HG02588 (cell line): ENCODE data around the gene ADSL.

Experiments
- ATAC-seq: cut with Tn5 transposase; IDR thresholded peaks from one replicate; pipeline ENCODE4 v1.9.1; 2021; ENCODE audit warnings: mild to moderate bottlenecking, moderate library complexity; ENCODE audit not compliant: unreplicated experiment

Gene ADSL

DNA sequence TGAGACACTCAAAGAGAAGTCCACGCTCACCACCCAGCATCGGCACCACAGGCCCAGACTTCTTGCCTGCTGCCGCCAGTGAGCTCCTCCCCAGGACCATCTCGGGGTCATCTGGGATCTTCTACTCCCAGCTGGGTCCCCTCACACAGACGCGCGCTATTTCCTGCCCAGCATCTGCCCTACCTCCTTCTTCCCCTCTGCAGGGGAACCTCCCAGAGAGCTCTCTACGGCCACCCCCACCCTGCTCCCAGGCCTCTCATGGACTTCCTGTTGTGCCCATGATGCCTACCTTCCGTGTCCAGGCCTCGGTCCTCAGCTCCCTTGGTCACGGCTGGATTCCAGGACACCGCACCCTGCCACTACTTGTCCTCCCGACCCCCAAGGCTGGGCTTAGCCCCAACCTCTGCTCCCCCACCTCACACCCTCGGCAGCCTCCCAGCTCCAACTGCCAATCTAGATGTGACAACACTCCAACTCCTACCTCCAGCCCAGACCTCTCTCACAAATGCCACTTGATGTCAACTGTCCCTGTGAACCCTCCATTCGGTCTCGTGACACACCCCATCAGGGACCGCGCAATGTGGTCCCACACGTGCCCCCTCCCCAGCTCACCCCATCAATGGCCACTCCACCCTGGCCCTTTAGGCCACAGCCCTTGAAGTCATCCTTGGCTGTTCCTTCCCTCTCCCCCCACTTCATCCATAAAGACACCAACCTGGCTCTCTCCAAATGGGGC lies 69.4 kb downstream of the ADSL start:
- no peak for ATAC-seq

DNA sequence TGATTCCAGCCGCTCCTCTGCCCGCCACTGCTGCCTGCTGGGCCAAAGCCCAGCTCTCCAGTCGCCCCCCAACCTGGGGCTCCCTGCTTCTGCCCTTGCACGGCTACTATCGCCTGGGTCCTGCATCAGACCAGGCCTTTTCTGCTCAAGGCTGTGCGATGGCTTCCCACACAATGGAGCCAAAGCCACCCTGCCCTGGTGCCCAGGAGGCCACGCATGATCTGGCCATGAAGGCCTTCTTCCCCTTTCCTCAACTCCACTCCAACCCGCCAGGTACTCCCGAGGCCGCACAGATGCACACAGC lies 69.9 kb downstream of the ADSL start:
- no peak for ATAC-seq

DNA sequence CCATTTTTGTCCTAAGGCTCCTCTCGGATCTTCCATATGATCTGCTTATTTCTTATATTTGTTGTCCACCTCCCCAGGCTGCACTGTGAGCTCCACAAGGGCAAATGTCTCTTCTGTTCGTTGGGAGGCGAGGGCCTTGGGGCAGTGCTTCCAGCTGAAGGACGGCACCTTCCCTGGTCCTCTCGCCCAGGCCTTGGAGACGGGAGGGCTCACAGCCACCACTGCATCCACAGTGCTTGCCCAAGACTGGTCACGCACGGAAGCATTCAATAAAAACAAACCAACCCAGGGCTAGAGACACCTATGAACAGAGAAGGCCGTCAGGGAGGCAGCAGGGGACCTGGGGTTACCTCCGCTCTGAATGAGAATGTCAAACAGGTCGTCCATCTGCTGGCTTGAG lies 70.3 kb downstream of the ADSL start:
- ATAC-seq: no peak

DNA sequence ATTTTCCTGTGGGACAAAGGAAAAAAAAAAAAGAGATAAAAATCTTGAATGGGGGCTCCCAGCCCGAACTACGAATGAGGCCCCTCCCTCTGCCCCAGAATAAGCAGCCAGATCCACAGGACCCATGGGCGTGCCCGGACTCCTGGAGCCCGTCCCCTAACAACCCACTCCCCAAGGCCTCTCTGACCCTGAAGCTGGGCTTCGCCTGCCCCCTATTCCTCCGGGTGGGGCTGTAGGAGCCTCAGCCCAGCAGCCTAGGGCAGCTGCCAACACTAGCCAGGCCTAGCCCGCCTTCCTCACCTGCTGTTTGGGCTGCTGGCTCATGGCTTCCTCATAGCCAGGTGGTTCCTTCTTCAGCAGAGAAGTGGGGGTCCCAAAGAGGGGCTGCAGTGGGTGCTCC lies 70.7 kb downstream of the ADSL start:
- ATAC-seq: no peak

DNA sequence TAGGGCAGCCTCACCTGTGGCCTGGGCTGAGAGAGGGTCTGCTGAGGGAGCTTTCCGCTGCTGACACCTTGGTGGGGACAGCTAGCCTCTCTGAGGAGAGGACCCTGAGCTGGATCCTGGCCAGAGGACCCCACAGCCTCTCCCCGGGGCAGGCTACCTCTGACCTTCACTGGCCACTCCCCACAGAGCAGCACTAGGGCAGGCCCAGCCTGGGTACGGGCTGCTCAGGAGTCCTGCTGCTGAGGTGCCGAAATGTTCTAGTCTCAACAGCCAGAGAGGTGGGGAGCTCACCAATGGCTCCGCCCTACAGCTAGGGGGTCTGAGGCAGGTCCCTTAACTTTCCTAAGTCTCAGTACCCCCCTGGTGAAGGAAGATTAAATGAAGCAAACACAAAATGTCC lies 71.6 kb downstream of the ADSL start:
- no peak for ATAC-seq

DNA sequence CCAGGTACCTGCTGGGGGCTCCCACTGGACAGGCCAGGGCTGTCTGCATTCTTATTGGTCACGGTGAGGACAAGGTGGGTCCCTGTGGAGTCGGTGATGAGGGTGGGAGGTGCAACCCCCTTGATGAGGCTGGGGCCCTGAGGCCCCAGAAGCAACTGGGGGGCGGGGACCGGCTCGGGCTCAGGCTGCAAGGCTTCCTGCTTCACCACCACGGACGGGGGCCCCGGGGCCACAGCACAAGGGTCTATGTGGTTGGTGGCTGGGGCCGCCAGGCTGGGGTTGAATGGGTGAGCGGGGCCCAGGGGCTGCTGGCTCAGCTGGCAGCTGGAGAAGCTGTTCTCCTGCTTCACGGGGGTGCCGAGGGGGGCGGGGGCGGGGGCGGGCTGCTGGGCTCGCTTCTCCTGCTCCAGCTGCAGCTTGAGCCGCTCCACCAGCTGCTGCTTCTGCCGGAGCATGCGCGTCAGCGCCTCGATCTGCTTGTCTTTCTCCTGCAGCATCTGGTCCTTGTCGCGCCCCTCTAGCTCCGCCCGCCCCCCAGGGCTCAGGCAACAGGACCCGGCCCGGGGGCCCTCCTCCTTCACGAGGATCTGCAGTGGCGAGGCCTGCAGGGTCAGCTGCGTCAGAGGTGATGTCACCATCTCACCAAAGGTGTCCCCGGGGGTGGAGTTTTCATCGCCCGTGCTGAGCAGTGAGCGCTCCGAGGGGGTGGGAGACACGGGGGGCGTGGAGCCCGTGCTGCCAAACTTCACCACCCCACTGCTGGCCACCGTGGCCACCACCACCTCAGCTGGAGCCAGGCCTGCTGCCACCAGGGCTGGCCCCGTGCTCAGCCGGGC lies 72.3 kb downstream of the ADSL start:
- ATAC-seq: no peak

DNA sequence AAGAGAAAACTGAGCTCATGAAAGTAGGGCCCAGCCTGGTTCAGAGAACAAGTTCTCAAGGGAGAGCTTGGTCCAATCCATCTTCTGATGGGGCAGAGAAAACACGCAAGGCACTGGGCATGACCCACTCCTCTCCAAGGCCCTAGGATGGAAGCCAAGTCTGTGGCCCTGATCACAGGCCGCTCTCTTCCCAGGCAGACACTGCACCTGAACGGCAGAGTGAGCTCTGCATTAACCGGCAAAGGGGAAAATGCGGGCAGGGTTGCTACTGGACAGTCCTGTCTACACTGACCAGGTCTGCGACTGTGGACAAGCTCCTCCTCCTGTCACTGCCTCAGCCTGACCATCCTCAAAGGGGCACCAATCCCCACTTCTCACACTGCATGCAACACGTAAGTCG lies 73.4 kb downstream of the ADSL start:
- ATAC-seq: no peak

DNA sequence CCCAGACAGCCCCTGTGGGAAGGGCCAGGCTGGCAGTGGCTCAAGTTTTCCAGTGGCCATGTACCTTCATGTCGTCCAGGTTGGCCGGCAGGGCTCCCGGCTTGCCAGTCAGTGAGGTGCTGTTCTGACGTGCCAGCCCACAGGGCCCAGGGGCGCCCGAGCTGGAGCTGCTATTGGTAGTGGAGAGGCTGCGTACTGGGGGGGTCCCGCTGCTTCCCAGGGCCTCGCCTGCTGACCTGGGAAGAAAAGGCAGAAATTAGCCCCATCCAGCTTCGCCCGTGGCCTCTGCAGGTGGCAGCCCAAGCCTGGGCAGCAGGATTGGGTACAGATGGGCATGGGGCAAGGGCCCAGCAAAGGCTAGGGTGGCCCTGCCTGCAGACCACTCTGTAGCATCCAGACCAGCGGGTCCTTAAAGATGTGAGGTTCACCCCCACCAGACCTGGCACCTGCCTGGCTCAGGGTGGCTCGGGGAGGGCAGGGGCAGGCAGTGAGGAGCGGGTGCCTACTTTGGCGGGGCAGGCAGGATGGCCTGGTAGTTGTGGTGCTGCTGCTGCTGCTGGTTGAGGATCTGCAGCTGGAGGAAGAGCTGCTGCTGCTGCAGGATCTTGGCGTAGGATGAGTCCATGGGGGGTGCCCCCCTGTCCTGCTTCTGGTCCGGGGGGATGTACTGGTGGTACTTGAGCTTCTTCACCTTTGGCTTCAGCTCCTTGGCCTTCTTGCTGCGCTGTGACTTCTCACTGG lies 74.2 kb downstream of the ADSL start:
- no peak for ATAC-seq

DNA sequence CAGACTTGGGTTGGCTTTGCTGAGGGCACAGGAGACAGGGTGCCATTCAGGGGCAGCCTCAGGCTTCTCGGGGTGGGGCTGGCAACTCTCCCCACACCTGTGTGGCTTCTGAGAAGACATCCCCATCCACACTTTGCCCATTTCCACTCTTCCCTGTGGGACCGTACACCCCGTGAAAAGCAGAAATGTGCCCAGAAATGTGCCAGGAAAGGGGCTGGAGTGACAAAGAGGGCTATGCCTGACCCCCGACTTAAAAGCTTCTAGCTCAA lies 74.7 kb downstream of the ADSL start:
- ATAC-seq: no peak

DNA sequence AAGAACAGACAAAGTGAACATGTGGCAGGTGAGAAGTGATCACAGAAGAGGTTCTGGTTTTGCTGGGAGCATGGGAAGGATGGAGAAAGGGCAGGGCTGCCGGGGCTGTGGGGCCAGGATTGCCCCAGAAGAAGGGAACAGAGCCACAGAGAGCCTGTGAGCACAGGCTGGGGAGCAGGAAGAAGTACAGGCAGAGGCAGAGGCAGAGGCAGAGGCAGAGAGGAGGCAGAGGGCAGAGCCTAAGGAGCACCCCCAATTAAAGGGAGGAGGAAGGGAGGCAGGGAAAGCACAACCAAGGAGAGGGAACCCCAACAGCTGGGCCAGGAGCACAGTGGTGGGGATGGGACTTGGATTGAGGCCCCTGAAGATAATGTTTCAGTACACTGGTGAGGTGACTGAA lies 75.6 kb downstream of the ADSL start:
- ATAC-seq: no peak

DNA sequence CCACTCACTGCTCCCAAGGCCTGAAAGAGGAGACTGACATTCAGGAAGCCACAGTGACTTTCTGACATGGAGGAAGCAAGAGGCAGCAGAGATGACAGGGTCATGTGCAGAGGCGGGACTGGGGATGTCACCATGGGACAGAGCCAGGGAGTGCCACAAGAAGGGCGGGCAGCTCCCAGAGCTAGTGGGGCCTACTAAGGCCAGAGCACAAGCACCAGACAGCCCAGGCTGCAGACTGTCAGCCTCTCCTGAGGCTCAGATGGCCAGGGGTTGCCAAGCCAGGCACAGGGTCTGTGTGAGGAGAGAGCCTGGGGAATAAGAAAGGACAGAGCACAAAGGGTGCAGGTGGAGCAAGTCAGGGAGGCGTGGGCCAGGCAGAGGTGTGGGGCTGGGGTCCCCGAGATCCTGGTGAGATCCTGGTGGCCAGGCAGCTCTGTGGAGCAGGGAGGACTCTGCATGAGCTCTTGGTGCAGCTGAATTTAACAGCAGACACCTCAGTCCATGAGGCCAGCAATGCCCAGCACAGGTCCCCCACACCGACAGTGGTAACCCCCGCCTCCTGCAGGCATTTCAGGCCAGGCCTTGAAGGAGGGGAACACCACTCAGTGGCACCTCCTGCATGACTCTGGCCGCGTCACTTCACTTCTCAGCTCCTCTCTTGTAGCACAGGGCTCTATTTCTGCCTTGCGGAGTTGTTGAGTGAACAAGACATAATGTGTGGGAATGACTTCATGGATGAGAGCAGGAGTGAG lies 76.4 kb downstream of the ADSL start:
- no peak for ATAC-seq

DNA sequence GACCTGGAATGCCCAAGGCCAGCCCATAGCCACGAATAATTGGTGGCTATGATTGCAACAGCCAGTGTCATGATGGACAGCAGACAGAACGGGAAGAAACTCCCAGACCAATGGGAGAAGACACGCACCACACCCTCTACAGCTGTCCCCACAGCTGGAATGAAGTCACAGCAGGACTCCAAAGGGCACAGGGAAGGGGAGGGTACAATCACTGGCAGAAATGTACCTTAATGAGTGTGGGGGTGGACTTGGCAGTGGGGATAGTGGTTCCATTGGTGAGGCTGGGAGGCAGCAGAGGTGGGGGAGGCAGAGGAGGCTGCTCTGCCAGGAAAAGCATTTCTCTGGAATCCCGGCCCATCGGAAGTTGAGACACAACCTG lies 77.0 kb downstream of the ADSL start:
- no peak for ATAC-seq

DNA sequence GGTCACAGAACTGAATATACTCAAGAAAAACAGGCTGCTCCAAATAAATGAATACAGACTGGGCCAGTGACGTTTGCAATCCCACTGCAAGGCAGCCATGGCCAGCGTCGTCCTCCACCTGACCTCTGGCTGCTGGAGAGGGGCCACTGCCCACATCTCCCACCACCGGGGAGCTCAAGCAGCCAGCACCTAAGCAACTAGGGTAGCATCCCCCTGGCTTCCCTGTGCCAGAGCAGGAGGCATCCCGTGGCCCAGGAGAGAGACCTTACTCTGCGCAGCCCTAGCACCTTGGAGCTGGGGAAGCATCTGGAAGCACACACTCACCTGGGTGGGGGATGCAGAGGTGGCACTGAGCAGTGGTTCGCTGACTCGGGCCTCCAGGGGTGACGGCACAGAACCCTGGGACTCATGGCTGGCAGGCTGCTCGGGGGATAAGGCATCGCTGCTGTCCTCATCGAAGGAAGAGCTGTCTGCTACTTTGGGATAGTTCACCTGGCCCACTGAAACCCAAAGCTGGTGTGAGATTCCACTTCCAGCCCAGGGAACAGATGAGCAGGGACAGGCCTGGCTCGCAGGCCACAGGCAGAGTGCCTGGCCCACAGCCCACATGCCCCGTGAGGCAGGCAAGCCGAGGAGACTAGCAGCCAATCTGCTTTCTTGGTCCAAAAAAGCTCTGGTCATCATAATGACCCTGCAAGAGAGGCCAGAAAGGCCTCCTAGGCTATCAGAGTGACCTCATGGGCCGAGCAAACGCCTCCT lies 77.8 kb downstream of the ADSL start:
- ATAC-seq: no peak

DNA sequence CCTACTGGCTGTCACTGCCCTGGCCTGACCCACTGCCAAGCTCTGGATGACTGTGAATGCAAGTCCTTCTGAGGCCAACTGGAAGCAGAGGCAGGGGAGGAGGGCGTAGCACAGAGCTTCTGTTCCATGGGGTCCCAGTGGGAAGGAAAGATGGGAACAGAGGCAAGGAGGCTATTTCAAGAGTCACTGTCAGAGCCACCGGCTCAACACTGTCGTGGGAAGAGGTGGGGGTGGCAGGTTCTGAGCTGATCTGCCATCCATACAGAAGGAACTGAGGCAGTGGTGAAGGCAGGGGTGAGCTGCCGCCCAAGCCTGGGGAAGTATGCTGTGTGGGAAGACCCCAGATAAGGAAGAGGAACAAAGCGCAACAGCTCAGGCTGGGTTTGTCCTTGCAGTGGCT lies 78.8 kb downstream of the ADSL start:
- no peak for ATAC-seq

DNA sequence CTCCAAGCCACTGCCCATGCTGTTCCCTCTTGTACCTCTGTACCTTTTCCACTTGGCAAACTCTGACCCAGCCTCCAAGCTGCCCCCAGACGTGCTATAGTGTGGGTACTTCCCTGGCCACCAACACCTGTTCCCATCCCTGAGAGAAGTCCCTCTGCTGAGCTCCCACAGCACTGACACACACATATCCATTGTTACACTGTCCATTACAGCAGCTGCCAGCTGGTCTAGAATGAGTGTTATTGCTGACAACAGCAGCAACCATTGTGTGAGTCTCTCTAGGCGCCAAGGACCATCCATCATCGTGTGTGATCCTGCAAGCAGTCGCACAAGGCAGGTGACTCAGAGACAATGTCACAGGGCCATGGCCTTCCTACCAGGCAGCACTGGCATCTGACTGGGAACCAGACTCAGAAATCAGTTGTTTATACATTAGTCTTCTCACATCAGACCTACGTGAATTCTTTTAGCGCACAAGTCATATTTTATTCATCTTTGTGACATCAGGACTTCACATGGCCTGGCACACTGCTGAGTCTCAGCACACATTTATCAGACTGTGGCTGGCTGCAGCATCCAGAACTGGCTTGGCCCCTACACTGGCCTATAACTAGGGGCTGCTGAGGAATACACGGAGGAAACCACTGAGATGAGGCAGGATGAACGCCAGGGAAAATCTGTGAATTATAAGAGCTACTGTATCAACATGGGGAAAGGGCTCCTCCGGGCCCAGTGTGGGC lies 80.5 kb downstream of the ADSL start:
- ATAC-seq: no peak

DNA sequence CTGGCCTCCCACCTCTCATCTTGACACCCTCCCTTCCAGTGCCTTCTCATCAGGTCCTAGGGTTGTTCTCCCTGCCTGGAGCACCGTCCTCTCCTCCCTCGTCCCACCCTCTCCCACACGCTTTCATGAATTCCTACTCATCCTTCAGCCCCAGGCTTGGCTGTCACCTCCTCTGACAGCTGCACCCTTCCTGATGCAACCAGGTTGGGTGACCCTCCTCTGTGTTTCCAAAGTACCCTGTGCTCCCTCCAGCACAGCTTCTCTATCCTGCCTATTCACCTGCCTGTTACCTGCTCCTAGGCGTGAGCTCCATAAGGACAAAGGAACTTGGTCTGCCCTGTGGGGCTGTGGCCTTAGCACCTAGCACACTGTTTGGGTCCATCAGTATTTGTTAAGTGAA lies 82.5 kb downstream of the ADSL start:
- no peak for ATAC-seq

DNA sequence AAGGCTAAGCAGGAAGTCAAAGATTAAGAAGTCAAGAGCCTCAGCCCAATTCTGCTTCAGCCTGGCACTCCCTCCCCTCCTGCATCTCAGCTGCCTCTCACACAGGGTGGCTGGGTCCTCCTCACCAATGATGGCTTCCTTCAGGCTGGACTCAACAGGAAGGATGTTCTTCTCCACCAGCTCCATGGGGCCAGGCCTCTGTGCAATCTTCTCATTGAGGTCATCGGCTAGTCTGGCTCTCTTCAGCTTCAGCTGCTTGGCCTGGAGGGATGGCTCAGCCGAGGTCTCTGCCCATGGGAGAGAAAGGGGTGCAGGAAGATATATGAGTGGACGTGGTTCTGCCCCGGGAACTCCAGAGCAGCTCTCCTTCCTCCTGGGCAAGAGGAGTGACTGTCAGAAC lies 83.2 kb downstream of the ADSL start:
- no peak for ATAC-seq

DNA sequence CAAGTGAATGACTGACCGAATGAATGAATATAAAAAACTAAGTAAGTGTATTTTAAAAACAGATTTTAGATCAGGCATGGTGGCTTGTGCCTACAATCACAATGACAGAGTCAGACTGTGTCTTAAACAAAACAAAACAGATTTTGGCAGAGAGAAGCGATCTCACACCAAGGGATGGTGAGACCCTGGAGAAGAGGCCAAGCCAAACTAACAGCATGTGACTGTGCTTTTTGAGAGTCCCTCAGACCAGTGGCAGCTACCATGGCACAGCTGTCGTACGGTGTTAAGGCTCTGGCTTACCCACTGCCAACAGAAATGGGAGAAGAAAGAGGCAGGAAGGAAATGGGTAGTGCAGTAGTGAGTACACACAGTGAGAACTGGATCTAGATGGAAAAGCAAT lies 84.7 kb downstream of the ADSL start:
- ATAC-seq: no peak

DNA sequence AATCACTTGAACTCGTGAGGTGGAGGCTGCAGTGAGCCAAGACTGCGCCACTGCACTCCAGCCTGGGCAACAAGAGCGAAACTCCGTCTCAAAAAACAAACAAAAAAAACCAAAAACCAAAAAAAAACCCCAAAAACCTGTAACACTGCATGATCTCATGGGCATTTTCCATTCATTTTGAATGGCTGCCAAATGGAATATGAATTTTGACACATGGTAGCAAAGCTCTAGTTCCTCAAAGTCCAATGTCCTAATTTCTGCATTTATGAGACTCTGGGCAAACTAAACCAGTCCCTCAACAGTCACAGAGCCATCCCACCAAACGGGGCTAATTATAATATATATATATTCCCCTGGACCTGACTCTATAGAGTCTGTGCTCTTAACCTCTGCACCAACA lies 85.9 kb downstream of the ADSL start:
- no peak for ATAC-seq

DNA sequence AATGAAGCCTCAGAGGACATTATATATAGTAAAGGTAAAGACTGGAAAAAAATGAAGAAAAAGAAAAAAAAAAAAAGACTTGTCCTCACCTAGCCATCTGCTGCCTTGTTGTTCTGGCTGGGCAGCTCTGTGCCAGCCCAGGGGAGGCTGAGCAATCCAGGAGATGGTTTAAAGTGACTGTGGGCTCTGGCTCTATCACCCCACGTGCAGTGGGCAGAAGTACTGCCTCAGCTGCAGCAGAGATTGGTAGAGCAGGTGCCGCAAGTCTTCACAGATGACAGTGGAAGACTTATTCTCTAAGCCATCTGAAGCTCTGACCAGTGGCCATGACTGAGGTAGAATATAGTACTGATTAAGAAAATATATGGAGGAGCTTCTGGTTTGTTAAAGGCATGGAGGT lies 86.3 kb downstream of the ADSL start:
- no peak for ATAC-seq
